22Rv1 (cell line): ENCODE results near the gene RD3L.

Experiments used
- H3K27ac ChIP-seq: fragments of 450-650 bp; 2 replicates; pipeline ENCODE4 v1.5.1; 2017
- CTCF ChIP-seq: fragments of 450-650 bp; IDR thresholded peaks from 2 replicates; pipeline ENCODE4 v1.5.1; 2017; ENCODE audit warnings: mild to moderate bottlenecking
- ZFX ChIP-seq: fragments of 450-650 bp; IDR thresholded peaks from 2 replicates; pipeline ENCODE4 v1.6.1; 2017; ENCODE audit warnings: antibody characterized with exemption, borderline replicate concordance

Gene RD3L

GRCh38 chr14:103892247-103892646 is 50.1 kb downstream of the RD3L start:
- no peak for TF ChIP-seq CTCF
- TF ChIP-seq ZFX: no peak
- H3K27ac ChIP-seq: no peak overlapping the region

- no peak overlapping the region for H3K27ac ChIP-seq
- no peak for TF ChIP-seq ZFX
Measured at GRCh38 chr14:103891667-103892215, 50.6 kb downstream of the RD3L start.

GRCh38 chr14:103890821-103891666 is 51.3 kb downstream of the RD3L start:
- H3K27ac ChIP-seq: no peak overlapping the region
- TF ChIP-seq CTCF (no peak), ZFX (no peak)
